ENCODE results near the gene GRK2. TPM values are rescaled to one million over a fixed set of nuclear protein-coding genes. Genes with fewer than 3 reads are reported as not detected.
A peak's percentile ranks its signal among the peaks of the same experiment; 100 is the strongest.

The GRK2 gene
- polyA plus RNA-seq (21.1 to 29.2 TPM (median 23.3 TPM) in 3 replicates), polyA minus RNA-seq (28.1 to 136 TPM (median 33.8 TPM) in 3 replicates)
- polyA plus RNA-seq (2011; ENCODE audit: low read depth) = 72.4 TPM
- 15.4 and 26.0 TPM in 2 replicates for polyA plus RNA-seq (2011; cell fraction: cytosol; rRNA removed)
- polyA plus RNA-seq (2011; cell fraction: nucleus; rRNA removed) = 38.5 and 51.4 TPM in 2 replicates
- polyA plus RNA-seq (2012; ENCODE audit: low replicate concordance) = 26.4 and 42.3 TPM in 2 replicates
- 62.0 TPM for polyA minus RNA-seq (2011; cell fraction: cytosol; rRNA and poly(A)+ RNA removed)
- polyA minus RNA-seq (2011; cell fraction: nucleus; rRNA and poly(A)+ RNA removed) = 26.1 and 27.0 TPM in 2 replicates

GRCh38 chr11:67266449-67267187, at the start of gene GRK2:
TSS of gene GRK2 (plus strand) at chr11:67266473. CDS start at chr11:67266700, 227 bp downstream.
- peak within 1 kb of the TSS; percentile 79 for H3K9ac ChIP-seq (ENCODE audit: control insufficient read depth, extremely low read depth, insufficient read depth, low read length)
- dilution Hi-C loops (cut with MboI; ENCODE audit: extremely low pct_ligation_motif_present, low sequenced_read_pairs) = no loop called here
- H3K27me3 ChIP-seq (ENCODE audit: control insufficient read depth, extremely low read depth, insufficient read depth, low read length) = no peaks in the 10 kb centered on the region
- peaks cover 48% of the 10 kb centered on the region for H3K79me2 ChIP-seq (ENCODE audit: control insufficient read depth, insufficient read depth, low read length)
- no peaks in the 10 kb centered on the region for H3K9me3 ChIP-seq (ENCODE audit: control insufficient read depth, low read depth, low read length)
- H2AFZ ChIP-seq (ENCODE audit: control insufficient read depth, low read length) = peak within 1 kb of the TSS; percentile 13
- peaks cover 86% of the 10 kb centered on the region for H3K4me1 ChIP-seq (ENCODE audit: control insufficient read depth, extremely low read depth, insufficient read depth, low read length)
- peaks cover 3% of the 10 kb centered on the region for H3K9me1 ChIP-seq (ENCODE audit: control insufficient read depth, extremely low read depth, insufficient read depth, low read length)
- DNase-seq (ENCODE audit: low read depth, low spot score) = no peak
- peaks cover 10 to 14% of the 10 kb centered on the region in 2 experiments for H3K36me3 ChIP-seq (ENCODE audit: control insufficient read depth in 2 of 2, extremely low read depth in 1 of 2, insufficient read depth in 2 of 2, low read length in 2 of 2)
- H3K27ac ChIP-seq (ENCODE audit: control insufficient read depth, insufficient read depth, low read length) = peak within 1 kb of the TSS; percentile 46
- H4K20me1 ChIP-seq (ENCODE audit: control insufficient read depth, extremely low read depth, insufficient read depth, low read length) = peaks cover 14% of the 10 kb centered on the region
- FAIRE-seq = no peak
- H3K4me2 ChIP-seq (ENCODE audit: control insufficient read depth, extremely low read depth, insufficient read depth, low read depth, low read length) = peak within 1 kb of the TSS; percentile 99
- peak within 1 kb of the TSS; percentile 60 to 90 (median 84) for H3K4me3 ChIP-seq (ENCODE audit: control insufficient read depth in 2 of 3, extremely low read depth in 1 of 3, insufficient read depth in 2 of 3, low read depth in 1 of 3, low read length in 3 of 3)
- TF ChIP-seq EZH2 (IDR thresholded peaks at IDR 0.05; ENCODE audit: low read length) = no peak
- TF ChIP-seq CTCF (optimal IDR thresholded peaks at IDR 0.05 in 1 of 3, IDR thresholded peaks at IDR 0.05 in 1 of 3, conservative IDR thresholded peaks at IDR 0.05 in 1 of 3; ENCODE audit: extremely low read depth in 1 of 3, insufficient read depth in 2 of 3, low read length in 3 of 3) = no peak

GRCh38 chr11:67227726-67228125, 38.5 kb upstream of the GRK2 start:
- dilution Hi-C loops (cut with MboI; ENCODE audit: extremely low pct_ligation_motif_present, low sequenced_read_pairs) = no loop called here
- peaks cover 12 to 13% of the 10 kb centered on the region in 2 experiments for H3K36me3 ChIP-seq (ENCODE audit: control insufficient read depth in 2 of 2, extremely low read depth in 1 of 2, insufficient read depth in 2 of 2, low read length in 2 of 2)

More at GRCh38 chr11:67227726-67228125, 38.5 kb upstream of the GRK2 start:
- DNase-seq (ENCODE audit: low read depth, low spot score) (no peak), FAIRE-seq (no peak)
- no peaks in the 10 kb centered on the region for H3K9me1 ChIP-seq (ENCODE audit: control insufficient read depth, extremely low read depth, insufficient read depth, low read length)
- H3K27ac ChIP-seq (ENCODE audit: control insufficient read depth, insufficient read depth, low read length) = no peak overlapping the region
- no peak overlapping the region for H3K4me2 ChIP-seq (ENCODE audit: control insufficient read depth, extremely low read depth, insufficient read depth, low read depth, low read length)
- H3K79me2 ChIP-seq (ENCODE audit: control insufficient read depth, insufficient read depth, low read length) = no peaks in the 10 kb centered on the region
- no peak overlapping the region for H3K4me3 ChIP-seq (ENCODE audit: control insufficient read depth in 2 of 3, extremely low read depth in 1 of 3, insufficient read depth in 2 of 3, low read depth in 1 of 3, low read length in 3 of 3)
- H4K20me1 ChIP-seq (ENCODE audit: control insufficient read depth, extremely low read depth, insufficient read depth, low read length) = no peaks in the 10 kb centered on the region
- H3K9me3 ChIP-seq (ENCODE audit: control insufficient read depth, low read depth, low read length) = no peaks in the 10 kb centered on the region
- no peak overlapping the region for H2AFZ ChIP-seq (ENCODE audit: control insufficient read depth, low read length)
- TF ChIP-seq CTCF (optimal IDR thresholded peaks at IDR 0.05 in 1 of 3, IDR thresholded peaks at IDR 0.05 in 1 of 3, conservative IDR thresholded peaks at IDR 0.05 in 1 of 3; ENCODE audit: extremely low read depth in 1 of 3, insufficient read depth in 2 of 3, low read length in 3 of 3) (no peak), EZH2 (IDR thresholded peaks at IDR 0.05; ENCODE audit: low read length) (no peak)
- no peaks in the 10 kb centered on the region for H3K27me3 ChIP-seq (ENCODE audit: control insufficient read depth, extremely low read depth, insufficient read depth, low read length)
- no peak overlapping the region for H3K9ac ChIP-seq (ENCODE audit: control insufficient read depth, extremely low read depth, insufficient read depth, low read length)
- no peaks in the 10 kb centered on the region for H3K4me1 ChIP-seq (ENCODE audit: control insufficient read depth, extremely low read depth, insufficient read depth, low read length)

Measured in keratinocyte (primary cell).